OCI-LY3 (cell line): ENCODE measurements around the gene PCDHA4.
"Not testable (repeated sequence)": the region's sequence is repeated elsewhere in the genome, so short reads cannot be mapped to it uniquely, and the experiment has no call there.

Experiments used
- H2AFZ ChIP-seq: fragments of 200-600, 300-600 bp; shearing (Covaris generic); 2 replicates; pipeline ENCODE4 v1.6.0; 2014; ENCODE audit warnings: antibody characterized with exemption, low read depth, low read length
- H3K27ac ChIP-seq: fragments of 200-600, 300-600 bp; sonication (generic); 2 replicates; pipeline ENCODE4 v1.5.1; 2014; ENCODE audit warnings: mild to moderate bottlenecking, low read length, moderate library complexity, mixed read lengths
- H3K27me3 ChIP-seq: fragments of 200-600, 300-600 bp; sonication (generic); 2 replicates; pipeline ENCODE4 v1.6.1; 2014; ENCODE audit warnings: low read depth, low read length, mixed read lengths
- H3K36me3 ChIP-seq: fragments of 200-600, 300-600 bp; sonication (generic); replicated peaks from 2 replicates; pipeline ENCODE3; 2014; ENCODE audit warnings: low read depth, low read length, mixed read lengths
- H3K4me1 ChIP-seq: fragments of 300-600, 200-600 bp; sonication (generic); 2 replicates; pipeline ENCODE4 v1.6.1; 2014; ENCODE audit warnings: low read length, mixed read lengths
- H3K4me2 ChIP-seq: fragments of 200-600, 300-600 bp; sonication (generic); 2 replicates; pipeline ENCODE4 v1.6.1; 2014; ENCODE audit warnings: low read length, mixed read lengths
- H3K4me3 ChIP-seq: fragments of 300-600, 200-600 bp; sonication (generic); 2 replicates; pipeline ENCODE4 v1.5.1; 2014; ENCODE audit warnings: antibody characterized with exemption, mild to moderate bottlenecking, low read length, moderate library complexity
- H3K79me2 ChIP-seq: fragments of 300-600, 200-600 bp; shearing (Covaris generic); 2 replicates; pipeline ENCODE4 v1.6.1; 2014; ENCODE audit warnings: mild to moderate bottlenecking, low read length, mixed read lengths
- H3K9ac ChIP-seq: fragments of 300-600, 200-600 bp; shearing (Covaris generic); 2 replicates; pipeline ENCODE4 v1.6.0; 2014; ENCODE audit warnings: mild to moderate bottlenecking, low read length, moderate library complexity
- H3K9me3 ChIP-seq: fragments of 200-600, 300-600 bp; shearing (Covaris generic); 2 replicates; pipeline ENCODE4 v1.6.1; 2014; ENCODE audit warnings: low read length, mixed read lengths; ENCODE audit not compliant: insufficient read depth
- H4K20me1 ChIP-seq: fragments of 200-600, 300-600 bp; sonication (generic); 2 replicates; pipeline ENCODE4 v1.6.1; 2016; ENCODE audit warnings: low read length, mixed read lengths; ENCODE audit not compliant: insufficient read depth
- CTCF ChIP-seq: fragments of 200-600, 300-600 bp; sonication (generic); IDR thresholded peaks from 2 replicates; pipeline ENCODE4 v1.5.1; 2014; ENCODE audit warnings: antibody characterized with exemption, low read length, low read depth
- EZH2phosphoT487 ChIP-seq: fragments of 200-600 bp; shearing (Covaris generic); IDR thresholded peaks from 2 replicates; pipeline ENCODE4 v1.6.1; 2018; ENCODE audit warnings: antibody characterized with exemption, mixed run types, low read depth

Gene PCDHA4

GRCh38 chr5:140795259-140795641 is 11.6 kb upstream of the PCDHA4 start:
- TF ChIP-seq CTCF (no peak), EZH2phosphoT487 (no peak)
- H3K4me2 ChIP-seq = no peak overlapping the region
- no peaks in the 10 kb centered on the region for H3K4me1 ChIP-seq
- H3K79me2 ChIP-seq = no peaks in the 10 kb centered on the region
- H3K9me3 ChIP-seq = no peaks in the 10 kb centered on the region
- no peak overlapping the region for H3K4me3 ChIP-seq
- no peak overlapping the region for H3K27ac ChIP-seq
- no peak overlapping the region for H3K9ac ChIP-seq
- no peaks in the 10 kb centered on the region for H4K20me1 ChIP-seq
- no peaks in the 10 kb centered on the region for H3K27me3 ChIP-seq
- no peaks in the 10 kb centered on the region for H3K36me3 ChIP-seq
- H2AFZ ChIP-seq = no peak overlapping the region

- H4K20me1 ChIP-seq, H3K4me1 ChIP-seq, H3K27me3 ChIP-seq, H2AFZ ChIP-seq, H3K9ac ChIP-seq, H3K4me2 ChIP-seq, H3K4me3 ChIP-seq, H3K9me3 ChIP-seq, H3K27ac ChIP-seq, H3K79me2 ChIP-seq, H3K36me3 ChIP-seq: not testable (repeated sequence)
Observed at GRCh38 chr5:140796072-140796717, 10.7 kb upstream of the PCDHA4 start.

GRCh38 chr5:140796718-140797095 is 10.2 kb upstream of the PCDHA4 start:
- Histone ChIP-seq H3K27me3 (no peaks in the 10 kb centered on the region), H3K4me3 (no peak overlapping the region), H3K36me3 (no peaks in the 10 kb centered on the region), H2AFZ (no peak overlapping the region), H3K9ac (no peak overlapping the region), H3K4me1 (no peaks in the 10 kb centered on the region), H3K79me2 (no peaks in the 10 kb centered on the region), H3K4me2 (no peak overlapping the region), H3K9me3 (no peaks in the 10 kb centered on the region), H4K20me1 (no peaks in the 10 kb centered on the region), H3K27ac (no peak overlapping the region)
- no peak for TF ChIP-seq CTCF
- no peak for TF ChIP-seq EZH2phosphoT487

- no peaks in the 10 kb centered on the region for H3K4me1 ChIP-seq
- no peaks in the 10 kb centered on the region for H3K36me3 ChIP-seq
- TF ChIP-seq EZH2phosphoT487 = no peak
- no peak for TF ChIP-seq CTCF
- no peaks in the 10 kb centered on the region for H3K27me3 ChIP-seq
- H3K4me3 ChIP-seq = no peak within 1 kb of the TSS
- no peak within 1 kb of the TSS for H3K9ac ChIP-seq
- H2AFZ ChIP-seq = no peak within 1 kb of the TSS
- no peak within 1 kb of the TSS for H3K4me2 ChIP-seq
- no peaks in the 10 kb centered on the region for H3K79me2 ChIP-seq
- no peak within 1 kb of the TSS for H3K27ac ChIP-seq
- H3K9me3 ChIP-seq = no peaks in the 10 kb centered on the region
- no peaks in the 10 kb centered on the region for H4K20me1 ChIP-seq
Observed at GRCh38 chr5:140800816-140801493, 5.9 kb upstream of the PCDHA4 start, which contains the start of gene PCDHA3. PCDHA3 (plus strand) TSS chr5:140801057.
